Measurements from ENCODE around the gene TEX10.

DNA sequence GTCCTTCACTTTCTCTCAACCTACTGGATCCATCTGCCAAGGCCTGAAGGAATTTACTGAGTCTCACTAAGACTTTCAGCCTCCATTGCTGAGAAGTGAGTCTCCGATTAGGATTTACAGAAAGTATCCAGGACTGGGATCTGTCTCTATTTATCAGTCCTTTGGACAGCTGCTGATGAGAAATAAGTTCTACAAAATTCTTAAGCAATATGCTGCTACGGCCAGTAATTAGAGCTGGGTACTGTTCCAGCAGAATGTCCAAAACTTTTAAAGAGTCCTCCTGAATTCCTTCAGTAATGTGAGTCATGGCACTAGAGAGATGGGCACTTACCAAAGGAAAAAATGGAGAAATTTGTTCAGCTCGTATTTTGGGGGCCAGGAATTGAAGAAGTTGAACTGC lies 5.9 kb downstream of the TEX10 start:
- TF ChIP-seq, protein P1, sequence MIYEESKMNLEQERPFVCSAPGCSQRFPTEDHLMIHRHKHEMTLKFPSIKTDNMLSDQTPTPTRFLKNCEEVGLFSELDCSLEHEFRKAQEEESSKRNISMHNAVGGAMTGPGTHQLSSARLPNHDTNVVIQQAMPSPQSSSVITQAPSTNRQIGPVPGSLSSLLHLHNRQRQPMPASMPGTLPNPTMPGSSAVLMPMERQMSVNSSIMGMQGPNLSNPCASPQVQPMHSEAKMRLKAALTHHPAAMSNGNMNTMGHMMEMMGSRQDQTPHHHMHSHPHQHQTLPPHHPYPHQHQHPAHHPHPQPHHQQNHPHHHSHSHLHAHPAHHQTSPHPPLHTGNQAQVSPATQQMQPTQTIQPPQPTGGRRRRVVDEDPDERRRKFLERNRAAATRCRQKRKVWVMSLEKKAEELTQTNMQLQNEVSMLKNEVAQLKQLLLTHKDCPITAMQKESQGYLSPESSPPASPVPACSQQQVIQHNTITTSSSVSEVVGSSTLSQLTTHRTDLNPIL (CRISPR knock-in tag; IDR thresholded peaks at IDR 0.05; ENCODE audit: low read depth): no peak
- TF ChIP-seq RARB (CRISPR knock-in tag; IDR thresholded peaks at IDR 0.05): no peak
- TF ChIP-seq ZNF70 (CRISPR knock-in tag; IDR thresholded peaks at IDR 0.05): no peak
- no peak for TF ChIP-seq TOX (CRISPR knock-in tag; IDR thresholded peaks at IDR 0.05; ENCODE audit: borderline replicate concordance)
- TF ChIP-seq, protein P2, sequence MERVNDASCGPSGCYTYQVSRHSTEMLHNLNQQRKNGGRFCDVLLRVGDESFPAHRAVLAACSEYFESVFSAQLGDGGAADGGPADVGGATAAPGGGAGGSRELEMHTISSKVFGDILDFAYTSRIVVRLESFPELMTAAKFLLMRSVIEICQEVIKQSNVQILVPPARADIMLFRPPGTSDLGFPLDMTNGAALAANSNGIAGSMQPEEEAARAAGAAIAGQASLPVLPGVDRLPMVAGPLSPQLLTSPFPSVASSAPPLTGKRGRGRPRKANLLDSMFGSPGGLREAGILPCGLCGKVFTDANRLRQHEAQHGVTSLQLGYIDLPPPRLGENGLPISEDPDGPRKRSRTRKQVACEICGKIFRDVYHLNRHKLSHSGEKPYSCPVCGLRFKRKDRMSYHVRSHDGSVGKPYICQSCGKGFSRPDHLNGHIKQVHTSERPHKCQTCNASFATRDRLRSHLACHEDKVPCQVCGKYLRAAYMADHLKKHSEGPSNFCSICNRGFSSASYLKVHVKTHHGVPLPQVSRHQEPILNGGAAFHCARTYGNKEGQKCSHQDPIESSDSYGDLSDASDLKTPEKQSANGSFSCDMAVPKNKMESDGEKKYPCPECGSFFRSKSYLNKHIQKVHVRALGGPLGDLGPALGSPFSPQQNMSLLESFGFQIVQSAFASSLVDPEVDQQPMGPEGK (CRISPR knock-in tag; IDR thresholded peaks at IDR 0.05; ENCODE audit: borderline replicate concordance): no peak
- no peak for TF ChIP-seq ZNF565 (CRISPR knock-in tag; conservative IDR thresholded peaks at IDR 0.05; ENCODE audit: low read depth)
- TF ChIP-seq ESRRG (CRISPR knock-in tag; IDR thresholded peaks at IDR 0.05): no peak
- TF ChIP-seq ARNTL (CRISPR knock-in tag; IDR thresholded peaks at IDR 0.05; ENCODE audit: borderline replicate concordance, low read depth): no peak
- no peak for TF ChIP-seq GLIS3 (CRISPR knock-in tag; IDR thresholded peaks at IDR 0.05)
- no peak for TF ChIP-seq BACH2 (CRISPR knock-in tag; IDR thresholded peaks at IDR 0.05; ENCODE audit: borderline replicate concordance)
- TF ChIP-seq CSDC2 (CRISPR knock-in tag; IDR thresholded peaks at IDR 0.05): no peak
